Mesothelial cell of epicardium (in vitro differentiated cells): Measurements from ENCODE around the gene SDCCAG8. TPM values are rescaled to one million over a fixed set of nuclear protein-coding genes. Genes with fewer than 3 reads are reported as not detected.

Experiments used
- DNase-seq, 2 experiments: peaks; one replicate each; pipeline ENCODE4 v3.0.0; 2021; ENCODE audit warnings: low spot score in 2 of 2; ENCODE audit not compliant: unreplicated experiment in 2 of 2
- H3K27ac Mint-ChIP-seq: 2 replicates; pipeline ENCODE4 v1.8.0; 2021; ENCODE audit warnings: mixed read lengths
- H3K27me3 Mint-ChIP-seq: 2 replicates; pipeline ENCODE4 v1.8.0; 2021; ENCODE audit warnings: low read depth, mixed read lengths
- H3K36me3 Mint-ChIP-seq: 2 replicates; pipeline ENCODE4 v1.8.0; 2021; ENCODE audit warnings: mixed read lengths
- H3K4me1 Mint-ChIP-seq: 2 replicates; pipeline ENCODE4 v1.8.0; 2021; ENCODE audit warnings: mixed read lengths
- H3K4me3 Mint-ChIP-seq: 2 replicates; pipeline ENCODE4 v1.8.0; 2021; ENCODE audit warnings: mild to moderate bottlenecking, moderate library complexity, mixed read lengths
- H3K9me3 Mint-ChIP-seq: 2 replicates; pipeline ENCODE4 v1.8.0; 2021; ENCODE audit warnings: mixed read lengths
- total RNA-seq: library from RNA; stranded (reverse); gene quantifications from 3 replicates; pipeline ENCODE4 v1.2.1, GENCODE V29; 2021
- TF ChIP-seq, protein P1 (sequence below): fragments of 200-600 bp; sonication (generic); IDR thresholded peaks from one replicate; pipeline ENCODE4 v1.5.0; 2021; ENCODE audit warnings: antibody characterized with exemption; ENCODE audit not compliant: unreplicated experiment

The SDCCAG8 gene
- total RNA-seq, 1 donor from 2014 or later: 37.3 TPM

- DNase-seq: no peak
- Mint-ChIP-seq H3K27ac (no peak overlapping the region), H3K9me3 (peaks cover 5% of the 10 kb centered on the region), H3K27me3 (no peaks in the 10 kb centered on the region), H3K36me3 (peaks cover 48% of the 10 kb centered on the region), H3K4me3 (no peak overlapping the region), H3K4me1 (peaks cover 11% of the 10 kb centered on the region)
- TF ChIP-seq, protein P1, sequence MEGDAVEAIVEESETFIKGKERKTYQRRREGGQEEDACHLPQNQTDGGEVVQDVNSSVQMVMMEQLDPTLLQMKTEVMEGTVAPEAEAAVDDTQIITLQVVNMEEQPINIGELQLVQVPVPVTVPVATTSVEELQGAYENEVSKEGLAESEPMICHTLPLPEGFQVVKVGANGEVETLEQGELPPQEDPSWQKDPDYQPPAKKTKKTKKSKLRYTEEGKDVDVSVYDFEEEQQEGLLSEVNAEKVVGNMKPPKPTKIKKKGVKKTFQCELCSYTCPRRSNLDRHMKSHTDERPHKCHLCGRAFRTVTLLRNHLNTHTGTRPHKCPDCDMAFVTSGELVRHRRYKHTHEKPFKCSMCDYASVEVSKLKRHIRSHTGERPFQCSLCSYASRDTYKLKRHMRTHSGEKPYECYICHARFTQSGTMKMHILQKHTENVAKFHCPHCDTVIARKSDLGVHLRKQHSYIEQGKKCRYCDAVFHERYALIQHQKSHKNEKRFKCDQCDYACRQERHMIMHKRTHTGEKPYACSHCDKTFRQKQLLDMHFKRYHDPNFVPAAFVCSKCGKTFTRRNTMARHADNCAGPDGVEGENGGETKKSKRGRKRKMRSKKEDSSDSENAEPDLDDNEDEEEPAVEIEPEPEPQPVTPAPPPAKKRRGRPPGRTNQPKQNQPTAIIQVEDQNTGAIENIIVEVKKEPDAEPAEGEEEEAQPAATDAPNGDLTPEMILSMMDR: no peak
Measured at GRCh38 chr1:243218059-243218458, 37.8 kb upstream of the SDCCAG8 start.

DNA sequence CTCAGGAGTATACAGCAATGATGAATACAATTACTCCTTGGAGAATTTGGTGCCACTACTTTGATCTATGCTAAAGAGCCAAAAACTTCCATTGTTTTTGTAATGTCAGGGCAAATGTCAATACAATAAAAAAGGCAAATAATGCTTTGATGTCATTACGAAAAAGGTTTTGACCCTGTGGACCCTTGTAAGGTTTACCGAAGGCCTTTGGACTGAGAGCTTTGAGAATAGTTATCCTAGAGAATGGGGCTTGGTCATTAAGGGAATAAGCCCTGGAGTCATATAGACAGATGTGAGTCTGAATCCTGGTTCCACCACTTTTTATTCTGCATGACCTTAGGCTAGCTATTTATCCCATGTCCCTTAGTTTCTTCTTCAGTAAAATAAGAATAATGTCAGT, 28.2 kb upstream of the SDCCAG8 start:
- Mint-ChIP-seq H3K9me3 (peaks cover 42% of the 10 kb centered on the region), H3K4me1 (peaks cover under 1% of the 10 kb centered on the region), H3K4me3 (no peak overlapping the region), H3K36me3 (peaks cover 66% of the 10 kb centered on the region), H3K27me3 (no peaks in the 10 kb centered on the region), H3K27ac (no peak overlapping the region)
- no peak for DNase-seq
- TF ChIP-seq, protein P1: no peak

DNA sequence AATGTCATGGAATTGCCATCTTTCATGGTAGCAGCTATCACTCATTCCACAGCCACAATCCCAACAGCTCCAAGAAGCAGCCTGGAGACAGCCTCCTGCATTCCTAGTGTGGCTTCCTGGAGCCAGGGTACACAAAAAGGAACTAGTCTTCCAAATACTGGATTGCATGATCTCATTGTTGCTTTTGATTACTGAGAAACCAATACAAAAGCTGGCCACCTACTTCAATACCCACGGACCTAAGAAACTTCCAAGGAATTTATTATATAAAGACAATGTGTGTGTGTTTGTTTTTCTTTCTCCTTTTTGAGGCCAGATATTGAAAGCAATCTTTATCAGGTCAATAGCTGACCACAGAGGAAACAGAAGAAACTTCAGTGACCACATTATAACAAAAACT, 26.3 kb upstream of the SDCCAG8 start:
- Mint-ChIP-seq H3K9me3 (peaks cover 47% of the 10 kb centered on the region), H3K4me3 (no peak overlapping the region), H3K27ac (no peak overlapping the region), H3K4me1 (no peaks in the 10 kb centered on the region), H3K36me3 (peaks cover 59% of the 10 kb centered on the region), H3K27me3 (no peaks in the 10 kb centered on the region)
- TF ChIP-seq, protein P1: no peak
- DNase-seq: no peak

GRCh38 chr1:243230914-243231313, 24.9 kb upstream of the SDCCAG8 start:
- Mint-ChIP-seq H3K27ac (no peak overlapping the region), H3K4me3 (no peak overlapping the region), H3K9me3 (peaks cover 47% of the 10 kb centered on the region), H3K36me3 (peaks cover 56% of the 10 kb centered on the region), H3K27me3 (no peaks in the 10 kb centered on the region), H3K4me1 (peaks cover 8% of the 10 kb centered on the region)
- DNase-seq: no peak
- TF ChIP-seq, protein P1: no peak

DNA sequence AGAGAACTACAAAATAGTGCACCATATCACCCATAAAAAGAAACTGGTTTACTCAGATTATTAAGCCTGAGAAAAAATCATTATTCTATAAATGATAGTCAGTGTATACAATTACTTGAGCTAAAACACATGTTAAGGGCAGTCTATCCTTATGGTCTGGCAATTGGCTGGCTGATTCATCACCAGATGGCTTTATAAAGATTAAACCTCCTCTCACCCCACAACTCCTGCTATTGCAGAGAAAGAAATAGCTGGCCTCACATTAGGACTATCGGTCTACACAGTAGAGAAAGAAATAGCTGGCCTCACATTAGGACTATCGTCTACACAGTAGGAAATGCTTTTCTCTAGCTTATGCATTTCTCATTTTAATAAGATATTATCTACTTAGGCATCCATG, 21.9 kb upstream of the SDCCAG8 start:
- peaks cover 18% of the 10 kb centered on the region for H3K4me1 Mint-ChIP-seq
- H3K9me3 Mint-ChIP-seq: peaks cover 33% of the 10 kb centered on the region
- no peaks in the 10 kb centered on the region for H3K27me3 Mint-ChIP-seq
- no peak for DNase-seq
- TF ChIP-seq, protein P1: no peak
- peaks cover 46% of the 10 kb centered on the region for H3K36me3 Mint-ChIP-seq
- H3K4me3 Mint-ChIP-seq: no peak overlapping the region
- H3K27ac Mint-ChIP-seq: no peak overlapping the region
